ENCODE measurements around the gene ORC2. TPM values are rescaled to one million over a fixed set of nuclear protein-coding genes. Genes with fewer than 3 reads are reported as not detected.

Gene ORC2

Small RNA genes within 50 kb of the gene (small RNA-seq; reads per million reads assigned to genes)
- not detected for gene RF00019 (ENCODE audit: insufficient read depth)
- not detected for gene RNU6-312P (ENCODE audit: insufficient read depth)
- not detected for gene RNU6-762P (ENCODE audit: insufficient read depth)

All from mesendoderm (in vitro differentiated cells).